Right lobe of liver (tissue), 4 donors: ENCODE results near the gene CFAP92.
A peak's percentile ranks its signal among the peaks of the same experiment; 100 is the strongest.

ENCODE experiments used
- POLR2A ChIP-seq: fragments of 450-650 bp; IDR thresholded peaks from one replicate; pipeline ENCODE4 v1.6.1; 2017; ENCODE audit warnings: antibody characterized with exemption, mild to moderate bottlenecking
- TF ChIP-seq, protein P1 (sequence below), 4 donors: fragments of 200-600 bp in 3 of 4; fragments of 450-650 bp in 1 of 4; IDR thresholded peaks; one replicate each; pipeline versions ENCODE4 v1.5.1 to v1.8.0; 2016 to 2022; ENCODE audit warnings: antibody characterized with exemption in 4 of 4, mild to moderate bottlenecking in 2 of 4
- donor health status: DM: no; HTN: no; CAD: no.
- donor health status: DM: no; HTN: no; CAD: no.
- donor health status: DM: no; HTN: yes; CAD: no.

DNA sequence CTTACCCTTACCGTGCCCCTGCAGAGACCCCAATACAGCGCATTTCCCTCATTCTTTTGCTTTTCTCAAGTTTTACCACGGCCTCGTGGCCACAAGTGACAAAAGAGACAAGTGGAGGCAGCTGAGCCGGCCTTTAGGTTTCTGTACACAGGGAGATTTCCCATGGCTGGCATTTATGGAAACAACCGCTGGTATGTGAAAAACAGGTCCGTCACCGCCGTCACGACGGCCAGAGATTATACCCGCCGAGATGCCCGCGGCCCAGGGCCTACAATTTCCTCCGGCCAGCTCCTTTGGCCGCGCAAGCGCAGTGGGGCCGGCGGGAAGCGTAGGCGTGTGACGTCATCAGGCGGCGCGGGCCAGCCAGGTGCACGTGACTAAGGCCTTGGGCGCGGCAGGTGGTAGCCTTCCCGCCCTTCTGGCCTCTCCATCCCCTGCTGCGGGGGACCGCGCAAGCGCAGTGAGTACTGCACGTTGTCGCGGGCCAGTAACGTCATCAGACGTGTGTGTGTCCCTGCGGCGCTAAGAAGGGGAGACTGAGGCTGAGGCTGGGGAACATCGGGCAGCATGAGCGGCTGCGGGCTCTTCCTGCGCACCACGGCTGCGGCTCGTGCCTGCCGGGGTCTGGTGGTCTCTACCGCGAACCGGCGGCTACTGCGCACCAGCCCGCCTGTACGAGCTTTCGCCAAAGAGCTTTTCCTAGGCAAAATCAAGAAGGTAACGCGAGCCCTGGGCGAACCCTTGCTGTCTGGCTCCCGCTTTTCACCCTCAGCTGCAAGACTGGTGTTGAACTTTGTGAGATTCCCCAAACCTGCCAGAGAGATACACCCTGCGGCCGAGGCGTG is 114.5 kb downstream of the CFAP92 start, which contains the start of gene ACAD9:
- TF ChIP-seq, protein P1, sequence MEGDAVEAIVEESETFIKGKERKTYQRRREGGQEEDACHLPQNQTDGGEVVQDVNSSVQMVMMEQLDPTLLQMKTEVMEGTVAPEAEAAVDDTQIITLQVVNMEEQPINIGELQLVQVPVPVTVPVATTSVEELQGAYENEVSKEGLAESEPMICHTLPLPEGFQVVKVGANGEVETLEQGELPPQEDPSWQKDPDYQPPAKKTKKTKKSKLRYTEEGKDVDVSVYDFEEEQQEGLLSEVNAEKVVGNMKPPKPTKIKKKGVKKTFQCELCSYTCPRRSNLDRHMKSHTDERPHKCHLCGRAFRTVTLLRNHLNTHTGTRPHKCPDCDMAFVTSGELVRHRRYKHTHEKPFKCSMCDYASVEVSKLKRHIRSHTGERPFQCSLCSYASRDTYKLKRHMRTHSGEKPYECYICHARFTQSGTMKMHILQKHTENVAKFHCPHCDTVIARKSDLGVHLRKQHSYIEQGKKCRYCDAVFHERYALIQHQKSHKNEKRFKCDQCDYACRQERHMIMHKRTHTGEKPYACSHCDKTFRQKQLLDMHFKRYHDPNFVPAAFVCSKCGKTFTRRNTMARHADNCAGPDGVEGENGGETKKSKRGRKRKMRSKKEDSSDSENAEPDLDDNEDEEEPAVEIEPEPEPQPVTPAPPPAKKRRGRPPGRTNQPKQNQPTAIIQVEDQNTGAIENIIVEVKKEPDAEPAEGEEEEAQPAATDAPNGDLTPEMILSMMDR (IDR thresholded peaks at IDR 0.05): no peak
- peak; percentile 92 for TF ChIP-seq POLR2A
